ENCODE data around the gene ZNF57.
"Not testable (repeated sequence)": the region's sequence is repeated elsewhere in the genome, so short reads cannot be mapped to it uniquely, and the experiment has no call there.

Gene ZNF57

DNA sequence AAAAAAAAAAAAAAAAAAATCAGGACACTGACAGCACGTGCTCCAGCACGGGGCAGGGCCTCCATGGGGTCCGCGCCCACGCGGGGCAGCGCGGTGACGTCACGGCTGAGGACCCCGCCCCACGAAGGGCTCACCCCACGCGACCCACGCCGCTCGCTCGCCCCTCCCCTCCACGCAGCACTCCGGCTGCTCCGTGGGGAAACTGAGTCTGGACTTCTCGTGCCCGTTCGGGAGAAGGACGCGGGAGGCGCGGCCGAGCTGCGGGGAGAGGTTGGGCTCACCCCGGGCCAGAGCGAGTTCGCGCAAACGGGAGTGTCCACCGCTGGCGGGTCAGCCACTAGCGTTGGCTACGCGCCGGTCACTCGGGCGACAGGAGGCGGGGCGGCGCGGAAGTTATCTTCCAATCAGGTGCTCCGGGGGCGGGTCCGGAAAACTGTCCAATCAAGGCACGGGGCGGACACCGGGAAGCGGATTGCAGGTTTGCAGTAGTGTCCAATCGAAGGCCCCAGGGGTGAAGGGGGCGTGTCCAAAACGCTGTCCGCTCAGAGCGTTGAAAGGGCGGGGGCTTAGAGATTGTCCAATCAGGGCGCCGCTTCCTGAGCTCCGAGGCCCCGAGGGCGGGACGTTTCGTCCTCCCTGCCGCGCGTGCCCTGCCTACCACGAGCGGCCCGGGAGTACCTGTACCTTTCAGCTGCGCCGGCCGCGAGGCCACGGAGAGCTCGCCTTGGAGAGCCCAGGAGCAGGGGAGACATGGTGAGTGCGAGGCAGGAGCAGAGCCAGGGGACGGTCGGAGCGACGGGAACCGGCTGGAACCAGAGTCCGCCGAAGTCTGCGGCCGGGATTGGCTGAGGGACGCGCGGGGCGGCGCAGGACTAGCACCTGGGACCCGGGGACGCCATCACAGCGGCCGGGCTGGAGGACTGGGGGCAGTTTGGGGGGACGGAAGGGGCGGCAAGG lies at the start of gene ZNF57:
Gene ZNF57, plus strand, starts transcription at position 633 of the 957 bp plus-strand sequence. Its CDS starts 118 bp downstream, at position 751.
- DNase-seq (ENCODE audit: low read depth) = peak; percentile 98

DNA sequence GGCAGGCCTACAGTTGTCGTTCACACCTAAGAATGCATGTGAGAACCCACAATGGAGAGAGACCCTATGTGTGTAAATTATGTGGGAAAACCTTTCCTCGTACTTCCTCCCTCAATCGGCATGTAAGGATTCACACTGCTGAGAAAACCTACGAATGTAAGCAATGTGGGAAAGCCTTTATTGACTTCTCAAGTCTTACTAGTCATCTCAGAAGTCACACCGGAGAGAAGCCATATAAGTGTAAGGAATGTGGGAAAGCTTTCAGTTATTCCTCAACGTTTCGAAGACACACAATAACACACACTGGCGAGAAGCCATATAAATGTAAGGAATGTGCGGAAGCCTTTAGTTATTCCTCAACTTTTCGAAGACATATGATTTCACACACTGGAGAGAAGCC lies 48.1 kb upstream of the ZNF57 start:
- no peak for DNase-seq (ENCODE audit: low read depth)

DNA sequence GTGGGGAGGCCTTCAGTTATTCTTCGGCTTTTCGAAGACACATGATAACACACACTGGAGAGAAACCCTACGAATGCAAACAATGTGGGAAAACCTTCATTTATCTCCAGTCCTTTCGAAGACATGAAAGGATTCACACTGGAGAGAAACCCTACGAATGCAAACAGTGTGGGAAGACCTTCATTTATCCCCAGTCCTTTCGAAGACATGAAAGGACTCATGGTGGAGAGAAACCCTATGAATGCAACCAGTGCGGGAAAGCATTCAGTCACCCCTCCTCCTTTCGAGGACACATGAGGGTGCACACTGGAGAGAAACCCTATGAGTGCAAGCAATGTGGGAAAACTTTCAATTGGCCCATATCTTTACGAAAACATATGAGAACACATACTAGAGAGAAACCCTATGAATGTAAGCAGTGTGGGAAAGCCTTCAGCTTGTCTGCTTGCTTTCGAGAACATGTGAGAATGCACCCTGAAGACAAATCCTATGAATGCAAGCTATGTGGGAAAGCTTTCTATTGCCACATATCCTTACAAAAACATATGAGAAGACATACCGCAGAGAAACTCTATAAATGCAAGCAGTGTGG lies 47.6 kb upstream of the ZNF57 start:
- DNase-seq (ENCODE audit: low read depth) = no peak

DNA sequence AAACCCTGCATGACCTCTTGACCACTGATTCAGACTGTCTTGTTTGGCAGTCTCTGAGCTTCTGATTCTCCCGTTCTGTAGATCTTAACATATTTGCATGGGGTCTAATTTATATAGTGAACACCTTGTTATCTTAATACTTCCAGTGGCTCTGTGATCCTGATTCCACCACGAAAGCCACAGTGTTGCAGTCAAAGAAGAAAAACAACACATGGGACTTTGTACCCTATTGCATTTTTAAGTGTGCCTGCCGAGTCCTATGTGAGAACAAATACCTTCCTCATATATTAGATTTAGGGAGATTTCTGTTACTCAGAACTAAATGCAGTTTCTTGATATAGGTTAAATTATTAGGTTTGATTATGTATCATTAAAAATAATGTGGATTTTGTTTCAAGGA lies 45.9 kb upstream of the ZNF57 start:
- DNase-seq (ENCODE audit: low read depth) = no peak

DNA sequence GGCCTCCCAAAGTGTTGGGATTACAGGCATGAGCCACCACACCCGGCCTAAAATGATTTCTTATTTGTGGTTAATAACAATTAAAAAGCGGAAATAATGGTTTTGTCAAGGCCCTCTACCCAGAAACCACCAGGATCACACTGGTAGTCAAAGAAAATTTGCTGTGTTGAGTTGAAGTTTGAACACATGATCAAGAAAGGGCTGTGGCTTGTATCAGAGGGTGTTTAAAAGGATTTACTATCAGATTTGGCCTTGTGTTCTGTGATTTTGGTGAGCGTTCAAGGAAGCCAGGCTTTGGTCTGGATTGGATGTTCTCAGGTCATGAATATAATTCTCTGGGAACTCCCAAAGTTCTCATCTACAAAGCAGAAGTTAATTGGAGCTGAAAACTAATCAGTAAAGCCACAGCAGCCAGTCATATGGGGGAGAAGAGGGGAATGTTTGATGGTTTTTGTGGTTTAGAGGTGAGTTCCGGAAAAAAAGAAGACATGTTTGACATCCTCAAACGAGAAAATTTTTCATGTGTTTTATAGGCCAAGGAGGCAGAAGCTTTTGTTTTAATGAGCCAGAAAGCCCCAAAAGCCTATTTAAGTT lies 44.2 kb upstream of the ZNF57 start:
- DNase-seq (ENCODE audit: low read depth) = no peak

DNA sequence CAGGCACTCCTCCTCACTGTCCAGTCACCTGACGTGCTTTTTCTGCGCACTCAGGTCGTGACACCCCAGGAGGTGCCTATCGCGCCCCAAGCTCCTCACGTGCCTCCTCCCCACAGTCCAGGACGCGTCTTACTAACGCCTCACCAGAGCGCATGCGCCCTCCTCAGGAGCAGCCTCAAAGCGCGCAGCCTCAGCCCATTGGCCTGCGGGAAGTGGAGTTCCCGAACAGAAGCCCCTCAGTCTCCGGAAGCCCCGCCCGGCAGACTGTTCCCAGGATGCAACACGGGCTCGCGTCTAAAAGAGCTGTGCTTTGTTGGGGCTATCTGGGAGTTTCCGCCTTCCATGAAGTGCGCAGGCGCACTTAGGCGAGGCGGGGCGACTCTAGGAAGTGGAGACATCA lies 41.9 kb upstream of the ZNF57 start:
- DNase-seq (ENCODE audit: low read depth) = no peak

DNA sequence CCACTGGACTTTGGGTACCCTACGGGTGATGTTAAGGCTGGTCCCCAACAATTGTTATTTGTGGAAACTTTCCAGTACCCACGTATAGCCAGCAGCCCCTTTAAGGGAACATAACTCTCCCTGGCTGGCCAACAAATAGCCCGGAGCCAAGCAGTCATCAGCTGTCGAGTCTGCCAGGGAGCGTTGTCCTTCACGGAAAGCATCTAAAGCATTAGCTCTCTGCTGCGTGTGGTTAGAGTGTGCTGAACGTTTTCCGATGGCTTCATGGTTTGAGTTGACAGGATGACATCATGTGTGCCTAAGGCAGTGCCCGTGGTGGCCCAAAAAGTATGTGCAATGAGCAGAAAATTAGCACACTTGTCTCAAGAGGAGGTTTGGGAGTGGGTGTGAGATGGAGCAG lies 36.9 kb upstream of the ZNF57 start:
- DNase-seq (ENCODE audit: low read depth) = no peak

DNA sequence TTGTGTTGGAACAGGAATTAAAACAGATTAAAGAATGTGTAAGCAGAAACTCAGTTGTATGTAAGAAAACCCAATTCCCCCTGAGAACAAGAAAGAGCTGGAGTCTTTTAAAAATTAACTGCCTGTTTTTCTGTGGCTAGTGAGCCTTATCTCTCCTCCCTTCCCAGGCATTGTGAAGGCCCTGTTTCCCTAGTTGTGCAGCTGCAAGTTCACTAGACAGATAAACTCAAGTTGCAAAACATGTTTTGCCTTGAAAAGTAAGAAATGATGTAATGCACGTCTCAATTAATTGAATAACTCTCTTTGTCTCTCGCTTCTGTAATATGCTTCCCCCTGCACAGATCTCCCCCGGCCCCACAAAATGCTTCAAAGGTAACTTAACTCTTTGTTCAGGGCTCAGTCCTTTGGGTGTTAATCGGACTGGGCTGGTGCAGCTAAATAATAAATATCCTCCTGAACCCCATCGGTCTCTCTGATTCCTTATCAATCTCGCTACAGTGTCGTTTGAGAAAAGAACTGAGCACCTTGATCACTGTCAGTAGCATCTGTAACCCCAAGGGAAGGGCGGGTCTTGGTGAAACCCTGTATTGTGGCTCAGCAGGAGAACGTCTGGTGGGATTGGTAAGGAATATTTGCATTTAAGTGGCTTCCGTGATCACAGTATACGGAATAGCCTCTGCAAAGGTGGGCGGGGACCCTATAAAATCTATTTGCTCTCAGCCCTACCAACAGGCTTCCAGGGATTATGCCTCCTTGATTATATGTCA lies 35.2 kb upstream of the ZNF57 start:
- DNase-seq (ENCODE audit: low read depth) = no peak

DNA sequence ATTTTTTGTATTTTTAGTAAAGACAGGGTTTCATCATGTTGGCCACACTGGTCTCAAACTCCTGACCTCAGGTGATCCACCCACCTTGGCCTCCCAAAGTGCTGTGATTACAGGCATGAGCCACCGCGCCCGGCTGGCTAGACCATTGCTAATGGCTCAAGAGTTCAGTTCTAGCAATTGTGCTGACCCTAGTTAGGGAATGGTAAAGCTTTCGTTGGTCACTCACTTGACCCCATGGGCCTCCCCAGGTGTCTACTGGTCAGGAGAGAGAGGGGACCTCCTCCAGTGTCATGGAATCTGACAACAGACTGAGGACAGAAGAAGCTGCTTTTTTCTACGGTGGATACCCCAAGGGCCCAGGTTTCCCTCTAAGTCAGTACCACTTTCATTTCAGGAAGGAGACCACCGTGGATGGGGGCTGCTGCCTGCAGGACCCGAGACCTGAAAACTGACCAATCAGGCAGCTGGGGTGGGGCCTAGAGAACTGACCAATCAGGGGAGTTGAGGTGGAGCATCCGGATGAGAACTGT lies 34.2 kb upstream of the ZNF57 start:
- DNase-seq (ENCODE audit: low read depth) = no peak

DNA sequence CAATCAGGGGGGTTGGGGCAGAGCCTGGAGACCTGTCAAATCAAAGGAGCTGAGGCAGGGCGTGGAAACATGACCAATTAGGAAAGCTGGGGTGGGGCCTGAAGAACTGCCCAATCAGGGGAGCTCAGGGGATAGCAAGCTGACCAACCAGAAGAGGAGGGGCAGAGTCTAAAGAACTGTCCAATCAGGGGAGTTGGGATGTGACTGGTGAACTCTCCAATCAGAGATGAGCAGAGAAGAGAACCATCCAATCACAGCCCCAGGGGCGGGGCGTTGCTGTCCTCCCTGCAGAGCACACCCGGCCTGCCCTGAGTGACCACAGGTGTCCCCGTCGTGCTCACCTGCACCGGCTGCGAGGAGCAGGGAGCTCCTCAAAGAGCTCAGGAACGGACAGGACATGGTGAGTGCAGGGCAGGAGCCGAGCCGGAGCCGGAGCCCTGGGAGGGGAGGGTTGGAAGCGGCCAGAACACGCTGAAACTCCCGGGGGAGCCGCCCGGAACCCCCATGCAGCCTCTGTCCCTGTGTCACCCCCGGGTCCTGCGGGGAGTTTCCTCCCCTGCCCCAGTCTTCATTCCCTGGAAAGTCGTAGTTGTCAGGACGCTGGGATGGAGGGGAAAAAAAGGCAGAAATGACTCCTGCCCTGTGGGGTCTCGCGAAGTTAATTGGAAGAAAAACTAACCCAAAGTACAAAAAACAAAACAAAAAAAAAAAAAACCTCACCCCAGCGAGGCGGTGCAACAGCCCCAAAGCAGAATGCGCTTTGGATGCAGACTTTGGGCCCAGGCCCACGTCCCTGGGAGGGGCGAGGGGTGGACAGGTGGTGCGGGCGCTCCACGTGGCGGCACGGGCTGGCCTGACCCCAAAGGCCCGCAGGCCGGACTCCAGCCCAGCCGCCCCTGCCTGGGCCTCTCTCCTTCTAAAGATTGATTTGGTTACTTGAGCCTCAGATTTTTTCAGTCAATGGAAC lies 33.4 kb upstream of the ZNF57 start, which contains the start of gene ZNF556:
Gene ZNF556, plus strand, starts transcription at position 311 of the 967 bp plus-strand sequence. Its CDS starts 87 bp downstream, at position 398.
- DNase-seq (ENCODE audit: low read depth) = no peak

DNA sequence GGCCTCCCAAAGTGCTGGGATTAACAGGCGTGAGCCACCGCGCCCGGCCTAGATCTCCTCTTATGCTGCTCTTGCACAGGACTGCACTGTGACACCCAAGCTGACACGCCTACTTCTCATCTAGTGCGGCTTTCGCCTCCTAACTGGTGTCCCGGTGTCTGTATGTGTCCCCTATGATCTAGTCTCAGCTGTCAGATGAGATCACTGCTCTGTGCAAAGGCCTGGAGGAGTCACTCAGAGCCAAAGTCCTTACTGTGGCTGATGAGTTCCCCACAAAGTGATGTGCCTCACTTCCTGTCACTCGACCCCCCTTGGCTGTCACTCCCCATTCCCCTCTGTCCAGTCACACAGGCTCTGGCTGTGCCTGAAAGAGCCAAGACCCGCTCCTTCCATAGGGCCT lies 31.1 kb upstream of the ZNF57 start:
- no peak for DNase-seq (ENCODE audit: low read depth)

DNA sequence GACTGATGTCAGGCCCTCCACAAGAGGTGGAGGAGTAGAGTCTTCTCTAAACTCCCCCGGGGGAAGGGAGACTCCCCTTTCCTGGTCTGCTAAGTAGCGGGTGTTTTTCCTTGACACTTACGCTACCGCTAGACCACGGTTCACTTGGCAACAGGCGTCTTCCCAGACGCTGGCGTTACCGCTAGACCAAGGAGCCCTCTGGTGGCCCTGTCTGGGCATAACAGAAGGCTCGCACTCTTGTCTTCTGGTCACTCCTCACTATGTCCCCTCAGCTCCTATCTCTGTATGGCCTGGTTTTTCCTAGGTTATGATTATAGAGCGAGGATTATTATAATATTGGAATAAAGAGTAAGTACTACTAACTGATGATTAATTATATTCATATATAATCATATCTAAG lies 28.6 kb upstream of the ZNF57 start:
- DNase-seq (ENCODE audit: low read depth) = not testable (repeated sequence)

DNA sequence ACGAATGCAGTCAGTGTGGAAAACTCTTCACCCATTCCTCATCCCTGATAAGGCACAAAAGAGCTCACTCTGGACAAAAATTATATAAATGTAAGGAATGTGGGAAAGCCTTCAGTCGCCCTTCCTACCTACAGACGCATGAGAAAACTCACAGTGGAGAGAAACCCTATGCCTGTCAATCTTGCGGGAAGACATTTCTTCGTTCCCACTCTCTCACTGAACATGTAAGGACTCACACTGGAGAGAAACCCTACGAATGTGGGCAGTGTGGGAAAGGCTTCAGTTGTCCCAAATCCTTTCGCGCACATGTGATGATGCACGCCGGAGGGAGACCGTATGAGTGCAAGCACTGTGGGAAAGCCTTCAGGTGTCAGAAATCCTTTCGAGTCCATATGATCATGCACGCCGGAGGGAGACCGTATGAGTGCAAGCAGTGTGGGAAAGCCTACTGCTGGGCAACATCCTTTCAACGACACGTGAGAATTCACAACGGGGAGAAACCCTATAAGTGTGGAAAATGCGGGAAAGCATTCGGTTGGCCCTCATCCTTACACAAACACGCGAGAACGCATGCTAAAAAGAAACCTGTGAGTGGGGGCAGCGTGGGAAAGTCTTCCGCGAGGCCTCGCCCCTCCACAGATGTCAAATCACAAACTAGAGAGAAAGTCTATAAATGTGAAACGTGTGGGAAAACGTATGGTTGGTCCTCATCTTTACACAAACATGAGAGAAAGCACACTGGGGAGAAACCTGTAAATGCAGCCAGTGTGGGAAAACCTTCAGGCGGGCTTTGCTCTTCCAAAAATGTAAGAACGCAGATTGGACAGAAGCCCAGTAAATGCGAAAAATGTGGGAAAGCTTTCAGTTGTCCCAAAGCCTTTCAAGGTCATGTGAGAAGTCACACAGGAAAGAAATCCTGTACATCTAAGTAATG lies 23.1 kb upstream of the ZNF57 start:
- DNase-seq (ENCODE audit: low read depth) = no peak

DNA sequence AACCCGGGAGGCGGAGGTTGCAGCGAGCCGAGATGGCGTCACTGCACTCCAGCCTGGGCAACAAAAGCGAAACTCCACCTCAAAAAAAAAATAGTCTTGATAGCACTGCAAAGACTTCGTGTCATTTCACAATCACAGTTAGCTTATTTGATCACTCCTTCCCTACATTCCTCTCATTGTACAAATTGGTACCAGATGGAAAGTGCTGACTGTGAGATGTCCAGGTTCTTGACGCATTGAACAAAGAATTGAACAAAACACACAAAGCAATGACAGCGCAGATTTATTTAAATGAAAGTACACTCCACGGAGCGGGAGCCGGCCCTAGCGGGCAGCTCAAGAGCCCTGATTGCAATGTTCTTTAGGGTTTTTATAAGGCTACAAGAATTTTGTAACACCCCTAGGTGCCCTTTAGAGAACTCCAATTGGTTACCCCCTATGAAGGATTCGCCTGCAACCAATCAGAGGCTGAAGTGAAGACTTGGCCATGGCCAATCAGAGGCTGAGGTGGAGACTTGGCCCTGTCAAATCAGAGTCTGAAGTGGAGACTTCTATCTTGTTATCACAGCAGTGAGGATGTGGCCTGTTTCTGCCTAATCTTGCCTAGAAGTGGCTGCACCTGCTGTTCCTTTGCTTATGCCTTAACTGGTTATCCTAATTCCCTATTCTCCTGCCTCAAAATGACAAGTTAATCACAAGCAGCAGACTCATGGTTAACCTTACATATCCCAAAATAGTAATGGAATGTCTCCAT lies 16.9 kb upstream of the ZNF57 start:
- no peak for DNase-seq (ENCODE audit: low read depth)

DNA sequence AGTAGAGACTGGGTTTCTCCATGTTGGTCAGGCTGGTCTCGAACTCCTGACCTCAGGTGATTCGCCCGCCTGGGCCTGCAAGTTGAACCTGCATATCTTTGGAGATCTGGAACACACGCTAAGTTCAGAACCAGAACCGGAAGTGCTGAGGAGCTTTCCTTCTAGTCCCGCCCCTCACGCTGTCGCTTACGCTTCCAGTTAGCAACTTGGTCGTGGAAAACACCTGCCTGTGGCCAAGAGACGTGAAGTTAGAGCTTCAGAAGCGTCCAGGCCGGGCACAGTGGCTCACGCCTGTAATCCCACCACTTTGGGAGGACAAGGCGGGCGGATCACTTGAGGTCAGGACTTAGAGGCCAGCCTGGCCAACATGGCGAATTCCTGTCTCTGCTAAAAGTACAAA lies 15.0 kb upstream of the ZNF57 start:
- DNase-seq (ENCODE audit: low read depth) = no peak

DNA sequence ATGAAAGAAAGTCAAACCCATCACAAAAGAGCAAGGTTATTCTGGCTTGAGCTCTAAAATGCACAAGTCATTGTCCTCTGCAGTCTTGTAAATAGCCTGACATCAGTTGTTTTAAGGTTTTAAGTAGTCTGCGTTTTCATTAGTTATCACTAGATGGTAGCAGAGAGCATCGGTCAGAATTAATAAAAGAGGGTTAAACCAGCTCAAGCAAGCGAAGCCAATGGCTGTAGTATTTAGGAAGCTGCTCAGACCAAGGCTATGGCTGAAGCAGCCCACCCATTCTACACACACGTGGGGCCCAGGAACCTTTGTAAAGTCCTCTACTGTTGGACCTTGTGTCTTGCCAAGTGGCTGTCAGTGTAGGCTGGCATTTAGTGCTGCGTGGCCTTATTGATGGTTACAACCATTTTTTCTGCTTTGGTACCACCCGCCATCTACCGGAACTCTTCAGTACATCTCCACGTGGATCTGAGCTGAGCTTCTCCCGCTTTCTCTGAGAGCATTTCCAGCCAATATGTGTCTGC lies 13.3 kb upstream of the ZNF57 start:
- no peak for DNase-seq (ENCODE audit: low read depth)

DNA sequence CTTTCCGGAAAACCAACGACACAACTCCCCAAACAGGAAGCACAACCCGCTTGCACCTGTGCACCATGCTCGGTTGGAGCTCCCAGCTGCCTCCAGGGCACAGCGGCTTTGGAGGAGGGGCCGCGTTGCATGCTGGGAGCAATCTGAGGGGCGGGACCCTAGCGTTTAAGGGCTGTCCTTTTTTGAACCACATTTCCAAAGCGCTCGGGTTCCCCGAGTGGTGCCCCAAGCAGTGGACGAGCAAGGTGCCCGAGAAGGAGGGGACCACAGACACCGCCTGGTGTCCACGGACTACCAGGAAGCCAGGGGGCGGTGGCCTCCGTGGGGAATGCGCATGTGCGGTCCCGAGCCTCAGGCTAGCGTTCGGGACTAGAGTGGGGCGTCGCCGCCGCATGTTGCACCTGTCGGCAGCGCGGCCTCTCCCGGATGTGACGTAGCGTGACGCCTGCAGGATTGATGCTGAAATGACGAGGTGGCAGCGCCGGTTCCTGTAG lies 11.9 kb upstream of the ZNF57 start:
- DNase-seq (ENCODE audit: low read depth) = no peak

DNA sequence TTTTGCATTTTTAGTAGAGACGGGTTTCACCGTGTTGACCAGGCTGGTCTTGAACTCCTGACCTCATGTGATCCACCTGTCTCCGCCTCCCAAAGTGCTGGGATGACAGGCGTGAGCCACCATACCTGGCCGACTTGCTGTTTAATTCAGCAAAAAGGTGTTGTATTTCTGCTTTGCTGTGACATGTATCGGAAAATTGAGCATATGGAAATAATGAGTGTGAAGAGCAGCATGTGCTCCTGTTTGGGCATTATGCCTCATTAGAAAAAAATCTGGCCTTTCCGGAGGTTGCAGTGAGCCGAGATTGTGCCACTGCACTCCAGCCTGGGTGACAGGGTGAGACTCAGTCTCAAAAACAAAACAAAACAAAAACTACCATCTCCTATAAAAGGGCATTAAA lies 10.2 kb upstream of the ZNF57 start:
- not testable (repeated sequence) for DNase-seq (ENCODE audit: low read depth)
